HG03460 (cell line): ENCODE measurements around the gene OOSP4A.
"Not testable (repeated sequence)": the region's sequence is repeated elsewhere in the genome, so short reads cannot be mapped to it uniquely, and the experiment has no call there.

Experiments
- ATAC-seq: cut with Tn5 transposase; IDR thresholded peaks from one replicate; pipeline ENCODE4 v1.9.1; 2021; ENCODE audit not compliant: unreplicated experiment

The OOSP4A gene

GRCh38 chr11:59973097-59973496, 9.3 kb downstream of the OOSP4A start:
- ATAC-seq: no peak

- ATAC-seq: no peak
Measured at GRCh38 chr11:59981106-59981770, 17.4 kb downstream of the OOSP4A start.

GRCh38 chr11:59982037-59982436, 18.2 kb downstream of the OOSP4A start:
- not testable (repeated sequence) for ATAC-seq

- ATAC-seq: no peak
Measured at GRCh38 chr11:59983212-59983611, 19.4 kb downstream of the OOSP4A start.

DNA sequence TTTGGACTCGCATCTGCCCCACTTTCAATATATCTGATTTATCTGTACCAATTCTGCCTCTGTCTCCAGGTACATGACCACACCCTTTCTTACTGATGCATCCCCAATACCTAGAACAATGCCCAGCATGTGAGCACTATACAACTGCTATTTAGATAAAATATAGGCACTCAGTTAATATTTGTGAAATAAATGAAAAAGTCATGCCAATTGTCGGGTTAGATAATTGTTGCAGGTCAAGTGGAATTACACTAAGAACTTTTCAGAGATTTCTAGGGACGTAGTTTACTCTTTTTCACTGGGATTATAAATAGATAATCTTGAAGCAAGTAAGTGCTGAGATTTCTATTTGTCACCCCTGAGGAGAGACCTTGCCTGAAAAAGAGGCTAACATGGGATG, 20.5 kb downstream of the OOSP4A start:
- no peak for ATAC-seq

GRCh38 chr11:59990421-59990820, 26.6 kb downstream of the OOSP4A start:
- ATAC-seq: no peak

GRCh38 chr11:59992425-59992824, 28.6 kb downstream of the OOSP4A start:
- no peak for ATAC-seq

GRCh38 chr11:59997800-59998199, 34.0 kb downstream of the OOSP4A start:
- no peak for ATAC-seq

GRCh38 chr11:59999691-60000090, 35.9 kb downstream of the OOSP4A start:
- no peak for ATAC-seq

DNA sequence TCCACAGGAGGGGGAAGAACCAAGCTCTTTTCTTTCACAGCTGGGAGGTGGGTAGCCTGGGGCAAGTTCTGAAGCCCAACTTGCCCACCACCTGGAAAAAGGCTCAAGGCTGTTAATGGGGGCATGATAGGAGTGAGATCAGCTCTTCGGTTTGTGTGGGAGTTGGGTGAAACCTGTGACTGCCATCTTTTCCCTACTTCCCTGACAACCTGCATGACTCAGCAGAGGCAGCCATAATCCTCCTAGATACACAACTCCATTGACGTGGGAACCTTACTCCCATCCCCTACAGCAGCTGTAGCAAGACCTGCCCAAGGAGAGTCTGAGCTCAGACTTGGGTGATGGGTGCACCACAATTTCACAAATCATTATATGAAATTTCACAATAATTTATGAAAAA, 39.9 kb downstream of the OOSP4A start:
- ATAC-seq: no peak

DNA sequence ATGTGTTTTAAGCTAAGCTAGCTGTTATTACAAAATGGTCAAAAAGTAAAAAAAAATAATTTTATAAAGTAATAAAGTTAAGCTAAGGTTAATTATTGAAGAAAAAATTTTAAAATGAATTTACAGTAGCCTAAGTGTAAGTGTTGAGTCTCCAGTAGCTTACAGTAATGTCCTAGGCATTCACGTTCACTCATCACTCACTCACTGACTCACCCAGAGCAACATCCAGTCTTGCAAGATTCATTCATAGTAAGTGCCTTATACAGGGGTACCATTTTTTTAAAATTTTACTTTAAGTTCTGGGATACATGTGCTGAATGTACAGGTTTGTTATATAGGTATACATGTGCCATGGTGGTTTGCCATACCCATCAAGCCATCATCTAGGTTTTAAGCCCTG, 41.5 kb downstream of the OOSP4A start:
- ATAC-seq: no peak

GRCh38 chr11:60016881-60017280, 53.0 kb downstream of the OOSP4A start, which contains the start of gene OOSP4B:
OOSP4B (plus strand) TSS chr11:60017181.
- no peak for ATAC-seq

DNA sequence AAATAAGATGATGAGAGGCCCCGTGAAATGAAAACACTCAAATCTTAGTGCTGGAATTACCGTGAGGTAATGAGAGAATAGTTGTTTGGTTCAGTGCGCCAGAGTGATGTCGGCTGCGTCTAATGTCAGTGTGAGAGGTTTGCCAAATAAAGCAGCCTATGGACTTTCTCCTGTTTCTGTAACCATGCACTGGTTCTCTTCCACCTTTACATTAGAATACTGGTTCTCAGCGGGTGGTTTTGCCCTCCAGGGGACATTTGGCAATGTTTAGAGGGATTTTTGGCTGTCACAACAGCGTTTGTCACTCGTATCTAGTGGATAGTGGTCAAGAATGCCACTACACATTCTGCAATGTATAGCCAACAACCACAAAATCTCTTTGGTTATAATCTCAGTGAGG, 54.2 kb downstream of the OOSP4A start:
- no peak for ATAC-seq
